Natural killer cell treated with Interleukin-12 subunit alpha and Interleukin-12 subunit beta and Interleukin-15 and Interleukin-18, amount 100 ng/mL, for 72 hours (primary cell): ENCODE data around the gene DNAH8. TPM values are rescaled to one million over a fixed set of nuclear protein-coding genes. Genes with fewer than 3 reads are reported as not detected.
"Not testable (repeated sequence)": the region's sequence is repeated elsewhere in the genome, so short reads cannot be mapped to it uniquely, and the experiment has no call there.

ENCODE experiments used
- ATAC-seq, 2 donors: fragments of 150-1000 bp; cut with Tn5 transposase in 1 of 2; sonication (Bioruptor Pico), chemical (Tn5 transposase) in 1 of 2; 2 replicates each; pipeline ENCODE4 v1.10.0; 2021
- DNase-seq: peaks from one replicate; pipeline ENCODE4 v3.0.0; 2022; ENCODE audit warnings: low spot score
- H3K27ac Mint-ChIP-seq, 2 donors: 1 replicate in 1 of 2; 2 replicates in 1 of 2; pipeline ENCODE4 v1.8.0; 2022; ENCODE audit warnings: mixed read lengths in 2 of 2, mild to moderate bottlenecking in 1 of 2, moderate library complexity in 1 of 2
- H3K27me3 Mint-ChIP-seq, 2 donors: 1 replicate in 1 of 2; 2 replicates in 1 of 2; pipeline ENCODE4 v1.8.0; 2022; ENCODE audit warnings: mixed read lengths in 2 of 2
- H3K36me3 Mint-ChIP-seq: one replicate; pipeline ENCODE4 v1.8.0; 2022; ENCODE audit warnings: mixed read lengths
- H3K4me1 Mint-ChIP-seq, 2 donors: 1 replicate in 1 of 2; 2 replicates in 1 of 2; pipeline ENCODE4 v1.8.0; 2022; ENCODE audit warnings: low read depth in 2 of 2, mixed read lengths in 2 of 2, mild to moderate bottlenecking in 1 of 2
- H3K4me3 Mint-ChIP-seq: one replicate; pipeline ENCODE4 v1.8.0; 2022; ENCODE audit warnings: mixed read lengths
- H3K9me3 Mint-ChIP-seq: 2 replicates; pipeline ENCODE4 v1.8.0; 2022; ENCODE audit warnings: mixed read lengths
- total RNA-seq, 2 donors: library from RNA; stranded (reverse); gene quantifications; one replicate each; pipeline ENCODE4 v1.2.3, GENCODE V29; 2022

Gene DNAH8
- total RNA-seq, 2 donors from 2014 or later, result 0.12 to 0.22 TPM

DNA sequence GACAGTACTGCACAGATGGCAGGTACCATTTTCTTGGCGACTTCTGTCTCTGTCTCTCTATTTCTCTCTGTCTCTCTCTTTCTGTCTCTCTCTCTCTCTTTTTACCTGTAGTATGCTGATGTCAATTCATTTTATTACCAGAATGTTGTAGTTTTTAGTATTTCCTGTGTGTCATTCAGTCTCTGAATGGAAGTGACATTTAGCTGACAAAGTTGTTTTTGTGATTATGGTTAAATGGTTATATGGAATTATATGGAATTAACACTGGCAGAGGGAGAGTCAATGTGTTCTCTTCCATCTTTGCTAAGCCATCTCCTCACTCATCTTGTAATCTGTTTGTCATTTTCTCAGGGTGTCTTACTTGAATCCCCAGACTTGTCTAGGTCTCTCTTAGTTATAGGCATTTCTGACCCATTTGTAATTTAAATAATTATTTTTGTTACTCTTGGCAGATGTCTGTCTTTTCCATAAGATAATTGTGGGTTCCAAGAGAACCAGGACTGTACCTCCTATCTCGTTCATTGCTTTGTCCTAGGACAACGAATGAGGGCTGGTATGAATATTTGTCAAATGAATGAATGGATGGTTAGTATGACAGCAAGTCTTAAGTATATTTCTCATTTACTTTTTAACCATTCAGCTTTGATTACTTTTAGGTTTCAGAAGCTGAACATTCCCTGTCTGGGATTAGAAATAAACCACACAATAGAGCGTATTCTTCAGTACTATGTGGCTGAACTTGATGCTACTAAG lies 64.4 kb downstream of the DNAH8 start:
- H3K27me3 Mint-ChIP-seq, result peaks cover 17 to 34% of the 10 kb centered on the region in 2 donors
- DNase-seq (no peak), ATAC-seq (no peak)
- peaks cover 0 to 10% of the 10 kb centered on the region in 2 donors for H3K4me1 Mint-ChIP-seq
- H3K9me3 Mint-ChIP-seq, result no peaks in the 10 kb centered on the region
- no peak overlapping the region for H3K27ac Mint-ChIP-seq
- no peaks in the 10 kb centered on the region for H3K36me3 Mint-ChIP-seq
- H3K4me3 Mint-ChIP-seq, result no peak overlapping the region

DNA sequence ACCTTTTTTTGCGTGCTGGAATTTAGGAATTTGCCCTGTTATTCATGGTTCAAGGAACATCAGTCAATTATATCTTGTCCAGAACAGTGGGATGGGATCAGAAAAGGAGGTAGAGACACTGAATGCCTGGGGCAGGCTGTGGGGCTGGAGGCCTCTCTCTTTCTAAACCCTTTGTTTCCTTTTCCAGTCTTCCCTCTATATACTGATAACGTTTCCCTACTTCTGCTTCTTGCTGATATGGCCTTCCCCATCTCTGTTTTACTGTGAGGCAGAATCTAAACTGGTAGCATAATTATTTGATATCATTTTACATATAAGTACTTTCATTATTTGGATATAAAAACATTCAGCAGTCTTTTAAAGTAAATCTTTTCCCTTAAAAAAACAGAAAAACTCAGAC lies 67.5 kb downstream of the DNAH8 start:
- Mint-ChIP-seq H3K27ac (no peak overlapping the region), H3K27me3 (peaks cover 18 to 29% of the 10 kb centered on the region in 2 donors), H3K4me3 (no peak overlapping the region), H3K9me3 (no peaks in the 10 kb centered on the region), H3K36me3 (no peaks in the 10 kb centered on the region), H3K4me1 (no peaks in the 10 kb centered on the region)
- DNase-seq (no peak), ATAC-seq (no peak)

GRCh38 chr6:38783443-38784228 lies 68.5 kb downstream of the DNAH8 start:
- no peaks in the 10 kb centered on the region for H3K9me3 Mint-ChIP-seq
- no peak for ATAC-seq
- no peak overlapping the region for H3K27ac Mint-ChIP-seq
- no peaks in the 10 kb centered on the region for H3K4me1 Mint-ChIP-seq
- H3K4me3 Mint-ChIP-seq, result no peak overlapping the region
- DNase-seq, result no peak
- no peaks in the 10 kb centered on the region for H3K36me3 Mint-ChIP-seq
- peaks cover 22 to 33% of the 10 kb centered on the region in 2 donors for H3K27me3 Mint-ChIP-seq

DNA sequence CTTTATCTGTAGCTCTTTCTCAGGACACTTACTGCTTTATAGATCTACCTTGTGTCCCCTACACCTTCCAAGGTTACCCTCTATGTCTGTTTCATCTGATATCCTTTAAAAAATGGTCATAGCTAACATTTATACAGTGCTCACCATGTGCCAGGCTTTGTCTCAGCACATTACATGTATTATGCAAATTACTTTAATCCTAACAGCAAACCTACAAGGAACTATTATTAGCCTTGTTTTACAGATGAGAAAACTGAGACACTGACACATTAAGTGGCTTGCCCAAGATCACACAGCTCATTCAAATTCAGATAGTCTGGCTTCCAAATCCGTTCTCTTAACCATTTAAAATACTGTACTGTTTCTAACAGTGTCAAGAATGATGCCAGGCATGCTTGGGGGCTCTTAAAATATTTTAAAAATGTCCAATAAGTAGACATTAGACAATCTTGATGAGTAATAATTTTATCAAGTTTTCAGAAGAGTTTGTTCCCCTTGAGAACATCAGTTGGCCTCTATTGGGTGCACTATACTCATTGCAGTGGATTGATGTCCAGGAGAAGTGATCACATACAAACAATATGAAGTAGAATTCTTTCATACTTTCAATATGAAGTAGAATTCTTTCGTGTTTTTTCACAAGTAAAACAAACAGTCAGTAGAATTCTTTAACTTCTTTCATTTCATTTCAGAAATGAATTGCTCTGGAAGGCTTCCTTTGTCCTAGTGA lies 69.6 kb downstream of the DNAH8 start:
- no peak for ATAC-seq
- H3K9me3 Mint-ChIP-seq, result no peaks in the 10 kb centered on the region
- no peak overlapping the region for H3K4me3 Mint-ChIP-seq
- H3K4me1 Mint-ChIP-seq, result no peaks in the 10 kb centered on the region
- H3K27me3 Mint-ChIP-seq, result peaks cover 24 to 29% of the 10 kb centered on the region in 2 donors
- DNase-seq, result no peak
- no peaks in the 10 kb centered on the region for H3K36me3 Mint-ChIP-seq
- no peak overlapping the region for H3K27ac Mint-ChIP-seq

GRCh38 chr6:38786486-38786885 lies 71.4 kb downstream of the DNAH8 start:
- H3K9me3 Mint-ChIP-seq, result no peaks in the 10 kb centered on the region
- H3K4me3 Mint-ChIP-seq, result no peak overlapping the region
- no peaks in the 10 kb centered on the region for H3K4me1 Mint-ChIP-seq
- no peaks in the 10 kb centered on the region for H3K36me3 Mint-ChIP-seq
- DNase-seq (no peak), ATAC-seq (no peak)
- peaks cover 19 to 20% of the 10 kb centered on the region in 2 donors for H3K27me3 Mint-ChIP-seq
- H3K27ac Mint-ChIP-seq, result no peak overlapping the region

DNA sequence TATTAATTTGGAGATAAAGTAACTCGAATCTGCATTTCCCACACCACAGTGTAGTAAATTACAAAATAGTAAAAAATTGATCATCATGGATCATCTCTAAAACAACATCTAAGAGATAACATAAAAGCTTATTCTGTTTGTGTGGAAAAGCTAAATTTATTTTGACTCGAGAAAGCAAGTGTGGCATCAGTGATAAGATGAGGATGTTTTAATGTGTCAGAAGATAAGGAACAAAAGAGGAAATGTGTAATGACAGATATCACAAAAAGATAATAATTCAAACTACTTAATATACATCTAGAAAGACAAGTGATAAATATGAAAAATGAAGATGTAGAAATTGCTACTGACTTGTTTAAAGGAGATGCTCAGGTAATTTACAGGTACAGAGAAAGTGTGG lies 74.1 kb downstream of the DNAH8 start:
- H3K4me1 Mint-ChIP-seq, result no peaks in the 10 kb centered on the region
- no peak for ATAC-seq
- H3K36me3 Mint-ChIP-seq, result no peaks in the 10 kb centered on the region
- H3K27ac Mint-ChIP-seq, result no peak overlapping the region
- H3K9me3 Mint-ChIP-seq, result no peaks in the 10 kb centered on the region
- no peak for DNase-seq
- H3K27me3 Mint-ChIP-seq, result peaks cover 9 to 24% of the 10 kb centered on the region in 2 donors
- no peak overlapping the region for H3K4me3 Mint-ChIP-seq

DNA sequence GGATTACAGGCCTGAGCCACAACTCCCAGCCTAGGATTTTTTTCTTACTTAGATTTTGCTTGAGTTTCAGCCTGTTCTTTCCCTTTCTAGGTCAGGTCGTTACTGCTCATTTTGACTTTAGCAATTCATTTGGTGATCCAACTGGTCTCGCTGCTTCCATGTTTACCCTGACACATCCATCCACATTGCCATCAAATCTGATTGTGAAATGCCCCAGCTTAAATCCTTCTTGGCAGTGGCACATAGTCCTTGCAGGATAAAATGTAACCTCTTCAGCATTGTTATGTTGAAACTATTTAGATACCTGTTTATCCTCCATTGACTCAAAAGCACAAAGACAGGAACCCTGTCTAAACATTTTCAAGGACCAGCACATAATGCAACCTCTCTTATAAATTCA lies 77.2 kb downstream of the DNAH8 start:
- ATAC-seq, result no peak
- no peak for DNase-seq
- Mint-ChIP-seq H3K27me3 (peaks cover 26 to 29% of the 10 kb centered on the region in 2 donors), H3K4me1 (no peaks in the 10 kb centered on the region), H3K9me3 (no peaks in the 10 kb centered on the region), H3K27ac (no peak overlapping the region), H3K36me3 (no peaks in the 10 kb centered on the region), H3K4me3 (no peak overlapping the region)

GRCh38 chr6:38794682-38795081 lies 79.6 kb downstream of the DNAH8 start:
- H3K27ac Mint-ChIP-seq, result no peak overlapping the region
- ATAC-seq (no peak), DNase-seq (no peak)
- H3K4me3 Mint-ChIP-seq, result no peak overlapping the region
- no peaks in the 10 kb centered on the region for H3K36me3 Mint-ChIP-seq
- H3K9me3 Mint-ChIP-seq, result no peaks in the 10 kb centered on the region
- H3K4me1 Mint-ChIP-seq, result peaks cover 0 to 5% of the 10 kb centered on the region in 2 donors
- peaks cover 35 to 41% of the 10 kb centered on the region in 2 donors for H3K27me3 Mint-ChIP-seq

DNA sequence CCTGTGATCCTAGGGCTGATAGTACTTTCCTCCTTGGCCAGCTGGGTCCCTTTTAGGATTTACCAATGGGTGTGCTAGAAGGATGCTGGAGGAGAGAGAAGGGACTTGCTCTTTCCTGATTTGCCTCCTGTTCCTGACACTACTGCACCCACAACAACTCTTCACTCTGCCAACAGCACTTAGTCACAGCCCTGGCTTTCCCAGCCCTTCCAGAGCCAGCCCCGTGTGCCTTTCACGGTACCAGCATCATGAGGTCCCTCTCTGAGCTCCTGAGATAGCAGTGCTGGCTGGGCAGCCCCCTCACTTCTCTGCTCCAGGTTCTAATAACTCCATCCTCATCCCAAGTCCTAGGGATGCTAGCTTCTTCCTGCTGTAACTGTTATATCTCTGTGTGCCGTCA lies 80.9 kb downstream of the DNAH8 start:
- H3K4me1 Mint-ChIP-seq, result peaks cover 0 to 5% of the 10 kb centered on the region in 2 donors
- no peak overlapping the region for H3K27ac Mint-ChIP-seq
- peaks cover 37 to 51% of the 10 kb centered on the region in 2 donors for H3K27me3 Mint-ChIP-seq
- ATAC-seq (peak in 1 of 2 donors; percentile 28), DNase-seq (no peak)
- H3K9me3 Mint-ChIP-seq, result no peaks in the 10 kb centered on the region
- H3K36me3 Mint-ChIP-seq, result no peaks in the 10 kb centered on the region
- H3K4me3 Mint-ChIP-seq, result no peak overlapping the region

GRCh38 chr6:38796437-38796836 lies 81.3 kb downstream of the DNAH8 start:
- DNase-seq, H3K4me3 Mint-ChIP-seq, H3K9me3 Mint-ChIP-seq, H3K36me3 Mint-ChIP-seq, H3K27ac Mint-ChIP-seq, ATAC-seq, H3K4me1 Mint-ChIP-seq: not testable (repeated sequence)
- H3K27me3 Mint-ChIP-seq, result peaks cover 39 to 55% of the 10 kb centered on the region in 2 donors

DNA sequence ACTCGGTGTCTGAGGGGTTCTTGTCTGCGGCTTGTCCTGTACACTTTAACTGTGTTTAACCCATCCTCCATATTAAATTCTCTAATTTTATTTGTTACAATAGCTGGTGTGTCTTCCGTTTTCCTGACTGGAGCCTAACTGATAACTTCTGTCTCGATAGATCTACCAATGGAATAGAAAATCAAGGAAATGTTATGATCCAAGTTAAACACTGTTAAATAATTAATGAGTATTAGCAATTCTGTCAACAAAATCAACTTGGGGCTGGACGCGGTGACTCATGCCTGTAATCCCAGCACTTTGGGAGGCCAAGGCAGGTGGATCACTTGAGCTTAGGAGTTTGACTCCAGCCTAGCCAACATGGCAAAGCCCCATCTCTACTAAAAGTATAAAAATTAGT lies 81.7 kb downstream of the DNAH8 start:
- peaks cover 0 to 5% of the 10 kb centered on the region in 2 donors for H3K4me1 Mint-ChIP-seq
- no peaks in the 10 kb centered on the region for H3K36me3 Mint-ChIP-seq
- no peaks in the 10 kb centered on the region for H3K9me3 Mint-ChIP-seq
- ATAC-seq (no peak), DNase-seq (no peak)
- H3K27ac Mint-ChIP-seq, result no peak overlapping the region
- no peak overlapping the region for H3K4me3 Mint-ChIP-seq
- peaks cover 40 to 58% of the 10 kb centered on the region in 2 donors for H3K27me3 Mint-ChIP-seq

- H3K9me3 Mint-ChIP-seq, result no peaks in the 10 kb centered on the region
- no peak overlapping the region for H3K27ac Mint-ChIP-seq
- no peak for ATAC-seq
- H3K36me3 Mint-ChIP-seq, result no peaks in the 10 kb centered on the region
- H3K27me3 Mint-ChIP-seq, result peaks cover 36 to 58% of the 10 kb centered on the region in 2 donors
- no peak overlapping the region for H3K4me3 Mint-ChIP-seq
- no peak for DNase-seq
- peaks cover 0 to 5% of the 10 kb centered on the region in 2 donors for H3K4me1 Mint-ChIP-seq
Observed at GRCh38 chr6:38797391-38797790, 82.3 kb downstream of the DNAH8 start.

DNA sequence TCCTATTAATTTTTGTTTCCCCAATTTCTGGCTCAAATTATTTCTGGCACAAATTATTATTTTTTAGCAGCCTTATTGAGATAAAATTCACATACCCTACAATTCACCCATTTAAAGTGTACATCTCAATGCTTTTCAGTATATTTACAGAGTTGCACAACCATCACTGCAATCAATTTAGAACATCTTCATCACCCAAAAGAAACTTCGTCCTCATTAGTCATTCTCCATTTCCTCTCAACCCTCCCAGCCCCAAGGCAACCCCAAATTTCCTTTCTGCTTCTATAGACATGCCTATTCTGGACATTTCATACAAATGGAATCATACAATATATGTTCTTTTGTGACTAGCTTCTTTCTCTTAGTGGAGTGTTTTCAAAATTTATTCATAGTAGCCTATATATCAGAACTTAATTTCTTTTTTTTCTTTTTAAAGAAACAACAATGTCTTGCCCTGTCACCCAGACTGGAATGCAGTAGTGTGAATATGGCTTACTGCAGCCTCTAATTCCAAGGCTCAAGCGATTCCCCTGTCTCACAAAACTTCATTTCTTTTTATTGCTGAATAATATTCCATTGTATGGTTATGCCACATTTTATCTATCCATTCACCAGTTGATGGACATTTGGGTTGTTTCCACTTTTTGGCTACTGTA lies 84.5 kb downstream of the DNAH8 start:
- H3K27me3 Mint-ChIP-seq, result peaks cover 38 to 58% of the 10 kb centered on the region in 2 donors

More for the DNA sequence above, 84.5 kb downstream of the DNAH8 start:
- H3K4me1 Mint-ChIP-seq, result peaks cover 0 to 5% of the 10 kb centered on the region in 2 donors
- no peak for ATAC-seq
- H3K27ac Mint-ChIP-seq, result no peak overlapping the region
- DNase-seq, result no peak
- H3K4me3 Mint-ChIP-seq, result no peak overlapping the region
- no peaks in the 10 kb centered on the region for H3K9me3 Mint-ChIP-seq
- H3K36me3 Mint-ChIP-seq, result no peaks in the 10 kb centered on the region
